Activated CD4-positive, alpha-beta T cell treated with anti-CD3 and anti-CD28 coated beads for 36 hours (primary cell): Measurements from ENCODE around the gene HOXB1. TPM values are rescaled to one million over a fixed set of nuclear protein-coding genes. Genes with fewer than 3 reads are reported as not detected.

Experiments
- ATAC-seq: fragments of 200-7000 bp; cut with Tn5 transposase; one replicate; pipeline ENCODE4 v1.10.0; 2021; ENCODE audit warnings: mild to moderate bottlenecking, moderate library complexity
- CTCF ChIA-PET: fragments of 350-600 bp; sonication (Branson Sonifier 250); formaldehyde crosslinking; loops from one replicate; lab custom pipeline; 2021; ENCODE audit warnings: antibody characterized with exemption; lab: Charles Lee
- POLR2A ChIA-PET: fragments of 350-600 bp; sonication (Branson Sonifier 250); formaldehyde crosslinking; loops from one replicate; lab custom pipeline; 2021; ENCODE audit warnings: antibody characterized with exemption, inconsistent platforms; lab: Charles Lee
- DNase-seq: peaks from one replicate; pipeline ENCODE4 v3.0.0-alpha.2; 2020
- H3K27ac Mint-ChIP-seq: one replicate; pipeline ENCODE4 v1.8.0; 2021; ENCODE audit warnings: mixed read lengths
- H3K27me3 Mint-ChIP-seq: one replicate; pipeline ENCODE4 v1.8.0; 2021; ENCODE audit warnings: mixed read lengths
- H3K36me3 Mint-ChIP-seq: one replicate; pipeline ENCODE4 v1.8.0; 2021; ENCODE audit warnings: low read depth, mixed read lengths
- H3K4me1 Mint-ChIP-seq: one replicate; pipeline ENCODE4 v1.8.0; 2021; ENCODE audit warnings: mixed read lengths
- H3K4me3 Mint-ChIP-seq: one replicate; pipeline ENCODE4 v1.8.0; 2021; ENCODE audit warnings: mild to moderate bottlenecking, moderate library complexity, mixed read lengths
- H3K9me3 Mint-ChIP-seq: one replicate; pipeline ENCODE4 v1.8.0; 2021; ENCODE audit warnings: low read depth, mixed read lengths
- intact Hi-C, 2 experiments: fragments of 100-400 bp; cut with DNase I in 1 of 2; cut with micrococcal nuclease in 1 of 2; formaldehyde crosslinking; loops; one replicate each; pipeline versions ENCODE4 v1.14.2 to v1.15.1; 2022 to 2024; cut with DNase I, micrococcal nuclease
- total RNA-seq, 2 experiments: library from RNA; stranded (reverse); gene quantifications; one replicate each; pipeline ENCODE4 v1.2.3, GENCODE V29; 2021

The HOXB1 gene
- not detected for total RNA-seq

DNA sequence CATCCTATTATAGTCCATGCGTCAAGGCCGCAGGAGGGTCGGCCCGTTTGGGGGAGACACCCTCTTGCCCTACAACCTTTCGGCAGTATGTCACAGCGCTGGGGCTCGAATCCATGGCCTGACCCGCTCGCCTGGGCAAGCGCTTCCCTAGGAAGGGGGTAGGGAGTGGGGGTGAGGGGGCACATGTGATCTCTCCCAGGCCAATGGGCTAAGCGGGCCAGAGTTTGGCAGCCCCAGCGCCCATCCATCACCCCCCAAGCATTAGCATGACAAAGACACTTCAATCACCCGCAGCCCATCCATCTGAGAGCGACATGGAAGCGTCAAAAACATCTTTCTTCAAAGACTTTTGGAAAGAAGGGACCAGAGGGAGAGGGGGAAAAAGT lies at the start of gene HOXB1:
Gene HOXB1 (minus strand): TSS at position 125 of the 386 bp plus-strand sequence. CDS start 107 bp downstream, at position 18.
- Mint-ChIP-seq H3K4me3 (no peak within 1 kb of the TSS), H3K36me3 (no peaks in the 10 kb centered on the region), H3K27ac (no peak within 1 kb of the TSS), H3K4me1 (no peaks in the 10 kb centered on the region), H3K27me3 (peaks cover 14% of the 10 kb centered on the region), H3K9me3 (no peaks in the 10 kb centered on the region)
- ChIA-PET POLR2A (no interaction called here), CTCF (no interaction called here)
- DNase-seq = no peak
- intact Hi-C loops = no loop called here
- no peak for ATAC-seq

DNA sequence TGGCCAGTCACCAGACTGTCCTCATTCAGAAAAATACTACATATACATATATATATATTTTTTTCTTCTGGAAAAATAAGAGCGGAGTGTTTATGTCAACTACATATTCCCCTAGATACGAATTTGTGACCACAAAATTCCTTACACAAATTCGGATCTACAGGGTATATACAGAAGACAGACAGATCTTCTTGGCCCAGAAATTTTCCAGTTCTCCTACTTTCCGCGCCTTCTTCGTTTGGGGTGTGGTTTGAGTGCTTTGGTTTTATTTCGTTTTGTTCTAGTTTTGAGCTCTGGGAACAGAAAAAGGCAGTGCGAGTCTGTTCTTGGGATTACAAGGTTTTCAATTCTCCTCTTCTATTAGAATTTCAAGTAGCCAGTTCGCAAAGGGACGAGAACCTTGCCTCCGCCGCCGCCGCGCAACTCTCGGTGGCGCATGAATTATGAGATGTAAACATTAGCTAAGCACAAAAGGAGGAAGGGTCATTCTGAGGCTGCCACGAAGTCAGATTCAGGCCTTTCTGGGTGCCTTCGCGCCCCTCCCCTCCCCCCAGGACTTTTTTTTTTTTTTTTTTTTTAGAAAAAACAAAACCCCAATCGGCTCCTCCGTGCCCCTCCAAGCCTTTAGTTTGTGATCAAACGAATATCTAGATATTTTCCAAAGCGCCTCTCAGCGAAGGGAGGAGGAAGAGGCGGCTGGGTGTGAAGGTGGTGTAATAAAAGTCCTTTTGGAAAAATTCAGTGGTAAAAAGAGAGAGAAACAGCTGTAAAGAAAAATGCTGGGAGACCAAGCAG lies 49.1 kb upstream of the HOXB1 start:
- Mint-ChIP-seq H3K4me3 (peak overlapping the region; percentile 81), H3K4me1 (peaks cover 46% of the 10 kb centered on the region), H3K27me3 (peaks cover 69% of the 10 kb centered on the region), H3K9me3 (no peaks in the 10 kb centered on the region), H3K36me3 (peaks cover 2% of the 10 kb centered on the region), H3K27ac (no peak overlapping the region)
- CTCF ChIA-PET = interaction anchor here (0.6 to 0.8 kb wide), 4 partner anchors 12 to 247 kb away, joined by 3 read pairs; no protein-coding TSS in a partner anchor
- DNase-seq = no peak
- POLR2A ChIA-PET = no interaction called here
- intact Hi-C loops = loop anchor here (2.0 to 5.0 kb wide), 2 partner anchors 37 to 38 kb away; no protein-coding TSS in a partner anchor
- ATAC-seq = no peak

DNA sequence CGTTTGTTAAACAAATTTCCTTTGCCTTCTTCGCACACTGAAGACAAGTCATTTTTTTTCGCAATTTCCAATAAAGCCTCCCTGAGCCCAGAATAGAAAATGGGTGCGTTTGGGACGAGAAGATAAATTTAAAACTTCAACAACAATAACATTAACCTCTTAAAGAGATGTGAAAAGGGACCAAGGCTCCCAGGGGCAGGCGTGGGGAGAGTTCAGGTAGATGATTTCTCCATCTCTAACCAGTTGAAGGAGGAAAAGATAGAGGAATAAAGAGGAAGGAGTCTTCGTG lies 48.6 kb upstream of the HOXB1 start:
- no peak for ATAC-seq
- Mint-ChIP-seq H3K36me3 (peaks cover 2% of the 10 kb centered on the region), H3K4me3 (peak overlapping the region; percentile 81), H3K27ac (no peak overlapping the region), H3K9me3 (no peaks in the 10 kb centered on the region), H3K27me3 (peaks cover 65% of the 10 kb centered on the region), H3K4me1 (peaks cover 43% of the 10 kb centered on the region)
- ChIA-PET POLR2A (no interaction called here), CTCF (interaction anchor here (0.6 to 1.1 kb wide), 5 partner anchors 11 to 271 kb away, joined by 3 to 4 read pairs (median 3); partner anchors contain the start of gene HOXB3)
- DNase-seq = no peak
- intact Hi-C loops = loop anchor here (2.0 to 5.0 kb wide), 2 partner anchors 37 kb away; no protein-coding TSS in a partner anchor

GRCh38 chr17:48578616-48579470 lies 48.0 kb upstream of the HOXB1 start:
- ChIA-PET POLR2A (no interaction called here), CTCF (interaction anchor here (0.6 to 1.1 kb wide), 5 partner anchors 12 to 270 kb away, joined by 3 to 4 read pairs (median 3); partner anchors contain the start of gene HOXB3)
- intact Hi-C loops = loop anchor here (1.0 to 5.0 kb wide), 3 partner anchors 31 to 37 kb away; no protein-coding TSS in a partner anchor
- peaks cover 59% of the 10 kb centered on the region for H3K27me3 Mint-ChIP-seq
- ATAC-seq = peak; percentile 60
- H3K4me3 Mint-ChIP-seq = peak overlapping the region; percentile 81
- peak overlapping the region; percentile 47 for H3K27ac Mint-ChIP-seq
- no peaks in the 10 kb centered on the region for H3K9me3 Mint-ChIP-seq
- H3K4me1 Mint-ChIP-seq = peaks cover 43% of the 10 kb centered on the region
- DNase-seq = peak; percentile 45
- H3K36me3 Mint-ChIP-seq = peaks cover 2% of the 10 kb centered on the region

- Mint-ChIP-seq H3K4me3 (peak within 1 kb of the TSS; percentile 81), H3K9me3 (no peaks in the 10 kb centered on the region), H3K27ac (peak within 1 kb of the TSS; percentile 47), H3K36me3 (peaks cover 2% of the 10 kb centered on the region), H3K4me1 (peaks cover 43% of the 10 kb centered on the region), H3K27me3 (peaks cover 52% of the 10 kb centered on the region)
- POLR2A ChIA-PET = no interaction called here
- intact Hi-C loops = loop anchor here (1.0 to 5.0 kb wide), 3 partner anchors 32 to 36 kb away; no protein-coding TSS in a partner anchor
- DNase-seq = peak; percentile 80
- ATAC-seq = peak; percentile 72
- CTCF ChIA-PET = interaction anchor here (0.6 to 1.1 kb wide), 6 partner anchors 12 to 327 kb away, joined by 3 to 4 read pairs (median 3); partner anchors contain the start of gene HOXB3
Observed at GRCh38 chr17:48577946-48578615, 47.3 kb upstream of the HOXB1 start, which contains the start of gene HOXB4. Gene HOXB4, minus strand, starts transcription at chr17:48578350. Its CDS starts 31 bp downstream, at chr17:48578319.

DNA sequence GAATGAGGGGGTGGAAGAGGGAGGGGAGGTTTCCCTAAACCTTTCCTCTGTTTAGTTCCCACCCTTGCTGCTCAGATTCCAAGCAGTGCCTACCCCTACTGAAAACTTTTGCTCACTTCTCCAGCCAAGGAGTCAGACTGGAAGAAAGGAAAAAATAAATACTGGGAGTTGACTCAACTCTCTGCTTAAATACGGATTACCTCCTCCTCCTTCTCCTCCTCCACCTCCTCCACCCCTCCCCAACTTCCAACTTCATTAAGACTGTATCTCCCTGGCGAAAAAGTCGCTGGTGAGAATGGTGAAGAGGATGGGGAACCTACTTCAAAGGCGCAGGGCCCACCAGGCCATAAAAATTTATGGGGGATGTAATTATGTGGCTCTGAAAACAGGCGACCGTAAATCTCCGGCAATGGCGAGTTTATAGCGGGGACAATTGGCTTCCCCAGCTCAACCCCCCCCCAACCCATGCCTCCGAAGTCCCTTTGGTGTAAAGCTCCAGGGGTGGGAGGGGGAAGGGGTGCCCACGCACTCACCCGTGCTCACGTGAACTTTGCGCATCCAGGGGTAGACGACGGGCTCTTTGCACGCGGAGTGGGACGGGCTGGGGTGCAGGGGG lies 46.6 kb upstream of the HOXB1 start:
- Mint-ChIP-seq H3K4me1 (peaks cover 39% of the 10 kb centered on the region), H3K4me3 (peak overlapping the region; percentile 81), H3K27me3 (peaks cover 46% of the 10 kb centered on the region), H3K36me3 (peaks cover 2% of the 10 kb centered on the region), H3K9me3 (no peaks in the 10 kb centered on the region), H3K27ac (no peak overlapping the region)
- DNase-seq = no peak
- POLR2A ChIA-PET = no interaction called here
- intact Hi-C loops = loop anchor here in 1 of 2 experiments (5.0 kb wide), 1 partner anchor 35 kb away; no protein-coding TSS in a partner anchor
- peak; percentile 4 for ATAC-seq
- CTCF ChIA-PET = interaction anchor here (0.6 kb wide), 2 partner anchors 253 to 327 kb away, joined by 3 read pairs; no protein-coding TSS in a partner anchor

- POLR2A ChIA-PET = no interaction called here
- Mint-ChIP-seq H3K4me3 (peak overlapping the region; percentile 81), H3K9me3 (no peaks in the 10 kb centered on the region), H3K27ac (no peak overlapping the region), H3K27me3 (peaks cover 40% of the 10 kb centered on the region), H3K36me3 (peaks cover 2% of the 10 kb centered on the region), H3K4me1 (peaks cover 36% of the 10 kb centered on the region)
- intact Hi-C loops = loop anchor here in 1 of 2 experiments (5.0 kb wide), 1 partner anchor 34 kb away; no protein-coding TSS in a partner anchor
- CTCF ChIA-PET = interaction anchor here (0.6 to 0.7 kb wide), 3 partner anchors 38 to 243 kb away, joined by 3 to 4 read pairs (median 3); no protein-coding TSS in a partner anchor
- DNase-seq (no peak), ATAC-seq (no peak)
Observed at GRCh38 chr17:48576479-48577309, 45.9 kb upstream of the HOXB1 start.

DNA sequence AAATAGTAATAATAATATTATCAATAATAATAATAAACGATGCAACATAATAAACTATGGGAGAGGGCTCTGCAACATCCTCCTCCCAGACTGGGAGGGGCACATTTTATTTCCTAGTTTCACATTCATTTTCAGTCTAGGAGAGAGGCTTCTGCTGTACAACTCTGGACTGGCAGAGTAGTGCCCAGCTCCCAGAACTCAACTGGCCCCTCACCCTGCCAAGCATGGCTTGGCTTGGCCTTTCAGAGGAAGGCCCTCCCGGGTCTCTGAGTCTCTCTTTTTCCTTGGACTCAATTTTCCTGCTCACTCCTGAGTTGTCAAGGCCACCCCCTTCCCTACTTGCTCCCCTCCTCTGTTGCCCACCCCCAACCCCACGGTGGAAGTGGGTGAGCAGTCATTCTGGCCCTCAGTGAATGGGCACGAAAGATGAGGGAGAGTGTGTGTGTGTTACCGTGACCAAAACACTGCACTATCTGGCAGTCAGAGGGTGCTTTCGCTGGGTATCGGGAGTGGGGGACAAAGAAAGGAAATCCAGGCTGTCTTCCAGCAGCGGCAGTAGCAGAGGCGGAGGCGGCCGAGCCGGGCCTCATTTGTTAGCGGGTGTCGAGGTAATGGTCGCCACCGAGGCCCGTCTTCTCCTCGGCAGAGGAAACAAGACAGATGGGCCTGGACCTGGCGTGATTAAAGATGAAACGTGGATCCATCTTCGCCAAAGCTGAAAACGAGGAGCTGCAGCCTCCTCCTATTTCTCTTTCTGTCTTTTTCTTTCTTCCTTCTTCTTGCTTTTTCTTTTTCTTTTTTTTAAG lies 45.1 kb upstream of the HOXB1 start:
- peaks cover 2% of the 10 kb centered on the region for H3K36me3 Mint-ChIP-seq
- peaks cover 31% of the 10 kb centered on the region for H3K4me1 Mint-ChIP-seq
- CTCF ChIA-PET = interaction anchor here (0.6 to 0.7 kb wide), 3 partner anchors 38 to 242 kb away, joined by 3 to 4 read pairs (median 3); no protein-coding TSS in a partner anchor
- DNase-seq (no peak), ATAC-seq (no peak)
- POLR2A ChIA-PET = no interaction called here
- no peak overlapping the region for H3K27ac Mint-ChIP-seq
- no peak overlapping the region for H3K4me3 Mint-ChIP-seq
- intact Hi-C loops = loop anchor here in 1 of 2 experiments (5.0 kb wide), 1 partner anchor 34 kb away; no protein-coding TSS in a partner anchor
- H3K27me3 Mint-ChIP-seq = peaks cover 32% of the 10 kb centered on the region
- no peaks in the 10 kb centered on the region for H3K9me3 Mint-ChIP-seq

DNA sequence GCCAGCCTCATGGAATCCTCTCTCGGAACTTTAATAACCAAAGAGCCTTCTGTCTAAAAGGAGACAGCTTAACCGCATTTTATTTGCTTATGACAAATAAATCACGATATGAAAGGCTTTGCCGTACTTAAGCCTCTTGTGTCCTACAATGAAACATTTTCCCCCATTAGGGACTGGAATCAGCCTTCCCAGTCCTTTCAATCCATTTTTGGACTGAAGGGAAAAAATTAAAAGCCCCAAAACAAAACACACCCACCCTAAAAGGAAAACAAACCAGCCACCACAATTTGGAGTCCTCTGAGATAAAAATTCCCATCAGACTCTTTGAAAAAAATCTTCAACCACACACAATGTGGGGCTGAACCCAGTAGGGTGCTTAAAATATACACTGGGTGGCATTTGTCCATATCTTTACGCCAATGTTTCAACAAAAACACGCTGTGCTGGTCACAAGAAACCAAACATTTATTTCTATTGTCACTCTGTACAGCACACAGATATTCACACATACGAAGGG lies 44.3 kb upstream of the HOXB1 start:
- H3K4me1 Mint-ChIP-seq = peaks cover 24% of the 10 kb centered on the region
- intact Hi-C loops = loop anchor here in 1 of 2 experiments (5.0 kb wide), 1 partner anchor 33 kb away; no protein-coding TSS in a partner anchor
- ChIA-PET POLR2A (no interaction called here), CTCF (interaction anchor here (0.6 to 1.2 kb wide), 7 partner anchors 38 to 495 kb away, joined by 3 to 4 read pairs (median 3); no protein-coding TSS in a partner anchor)
- peaks cover 2% of the 10 kb centered on the region for H3K36me3 Mint-ChIP-seq
- H3K4me3 Mint-ChIP-seq = no peak overlapping the region
- no peak overlapping the region for H3K27ac Mint-ChIP-seq
- peaks cover 27% of the 10 kb centered on the region for H3K27me3 Mint-ChIP-seq
- no peak for ATAC-seq
- DNase-seq = no peak
- no peaks in the 10 kb centered on the region for H3K9me3 Mint-ChIP-seq
